HG03442 (cell line): ENCODE data around the gene ENO1.
"Not testable (repeated sequence)": the region's sequence is repeated elsewhere in the genome, so short reads cannot be mapped to it uniquely, and the experiment has no call there.

ENCODE experiments used
- ATAC-seq: cut with Tn5 transposase; IDR thresholded peaks from one replicate; pipeline ENCODE4 v1.9.1; 2021; ENCODE audit warnings: mild to moderate bottlenecking, moderate library complexity; ENCODE audit not compliant: unreplicated experiment

ENO1 gene

DNA sequence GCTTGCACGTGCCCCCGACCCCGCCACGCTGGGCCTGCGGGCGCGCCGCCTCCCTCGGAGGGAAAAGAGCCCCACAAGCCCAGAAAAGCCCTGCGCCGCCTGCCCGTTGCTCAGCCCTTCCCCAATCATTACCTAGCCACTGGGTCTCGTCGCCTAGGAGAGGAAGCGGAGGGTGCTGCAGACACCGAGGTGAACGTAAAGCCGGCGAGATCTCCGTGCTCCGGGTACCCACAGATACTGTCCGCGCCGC is at the start of gene ENO1:
Gene ENO1, minus strand, starts transcription at position 239 of the 250 bp plus-strand sequence. CDS start 3,778 bp downstream, outside the sequence.
- ATAC-seq: no peak

DNA sequence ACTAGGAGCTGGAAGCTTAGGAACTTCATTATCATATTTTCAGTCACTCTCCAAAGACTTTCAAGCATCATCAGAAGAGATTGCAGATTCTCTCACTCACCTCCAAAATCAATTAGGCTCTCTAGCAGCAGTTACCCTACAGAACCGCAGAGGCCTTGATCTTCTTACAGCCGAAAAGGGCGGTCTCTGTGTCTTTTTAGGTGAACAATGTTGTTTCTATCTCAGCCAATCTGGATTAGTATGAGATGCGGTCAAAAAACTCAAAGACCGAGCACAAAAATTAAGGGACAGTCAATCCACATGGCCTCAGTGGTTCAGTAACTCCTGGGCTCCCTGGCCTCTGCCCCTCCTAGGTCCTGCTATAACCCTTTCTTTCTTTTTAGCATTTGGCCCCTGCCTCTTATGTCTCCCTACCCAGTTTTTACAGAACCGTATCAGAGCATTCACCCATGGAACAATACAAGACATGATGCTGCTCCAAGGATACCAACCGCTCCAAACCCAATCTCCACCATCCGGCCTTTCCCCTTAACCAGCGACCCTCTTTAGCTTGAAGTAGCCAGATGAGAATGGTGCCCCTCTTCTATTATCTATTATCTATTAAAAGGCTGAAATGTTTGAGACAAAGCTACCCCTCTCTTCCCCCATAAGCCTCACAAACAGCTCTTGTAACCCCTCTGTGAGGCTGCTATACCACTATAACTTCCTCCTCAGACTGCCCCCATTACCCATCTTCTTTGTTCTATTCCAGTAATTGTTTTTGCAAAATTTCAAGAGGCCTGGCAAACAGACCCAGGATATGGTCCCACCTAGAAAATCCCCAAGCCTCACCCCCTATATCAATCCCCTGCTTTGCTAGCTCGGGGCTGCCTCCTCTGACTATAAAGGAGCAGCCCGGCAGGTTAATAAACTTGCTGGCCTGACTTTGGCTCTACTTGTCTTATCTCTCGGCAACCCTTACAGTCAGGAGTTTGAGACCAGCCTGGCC is 48.5 kb upstream of the ENO1 start:
- no peak for ATAC-seq

DNA sequence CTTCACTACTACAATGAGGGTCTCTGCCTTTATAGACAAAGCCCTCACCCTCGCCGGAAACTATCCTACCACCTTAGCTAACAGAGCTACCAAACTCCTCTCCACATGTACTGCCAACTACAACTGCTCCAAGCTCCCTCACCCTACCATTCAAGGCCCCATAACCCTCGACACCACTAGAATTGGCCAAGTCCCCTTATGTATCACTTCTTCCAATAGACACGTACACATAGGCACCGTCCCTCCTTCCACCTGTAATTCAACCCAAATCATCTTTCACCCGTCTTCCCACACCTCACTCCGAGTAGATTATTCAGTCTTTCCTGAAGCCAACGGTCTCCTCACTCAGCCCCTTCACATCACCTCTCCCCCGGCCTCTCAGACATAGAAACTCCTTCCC is 47.5 kb upstream of the ENO1 start:
- no peak for ATAC-seq

DNA sequence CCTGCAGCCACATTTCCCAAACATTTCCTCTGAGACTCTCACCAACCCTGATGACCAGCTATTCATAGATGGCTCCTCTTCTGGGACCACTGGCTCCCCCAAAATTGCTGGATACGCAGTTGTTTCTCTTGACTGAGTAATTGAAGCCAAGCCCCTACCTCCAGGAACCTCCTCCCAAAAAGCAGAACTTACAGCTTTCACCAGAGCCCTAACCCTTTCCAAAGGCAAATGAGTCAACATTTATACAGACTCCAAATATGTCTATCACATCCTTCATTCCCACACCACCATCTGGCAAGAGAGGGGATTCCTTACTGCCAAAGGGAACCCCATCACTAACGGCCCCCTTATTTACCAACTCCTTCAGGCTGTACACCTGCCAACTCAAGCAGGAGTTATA is 46.9 kb upstream of the ENO1 start:
- no peak for ATAC-seq

DNA sequence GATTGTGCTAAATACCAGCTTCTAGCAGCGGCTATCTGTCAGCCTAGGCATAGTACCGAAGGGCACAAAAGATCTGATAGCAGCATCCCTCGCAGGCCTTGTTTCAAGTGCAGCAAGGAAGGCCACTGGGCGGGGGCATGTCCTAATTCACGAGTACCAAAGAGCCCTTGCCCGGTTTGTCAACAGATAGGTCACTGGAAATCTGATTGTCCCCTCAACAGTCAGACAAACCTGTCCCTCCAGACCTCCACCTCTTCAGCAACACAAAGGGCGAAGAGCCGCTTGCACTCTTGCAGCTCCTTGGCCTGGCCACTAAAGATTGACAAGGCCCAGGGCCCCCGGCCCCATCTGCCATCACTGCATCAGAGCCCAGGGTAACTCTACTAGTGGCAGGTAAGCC is 44.5 kb upstream of the ENO1 start:
- no peak for ATAC-seq

DNA sequence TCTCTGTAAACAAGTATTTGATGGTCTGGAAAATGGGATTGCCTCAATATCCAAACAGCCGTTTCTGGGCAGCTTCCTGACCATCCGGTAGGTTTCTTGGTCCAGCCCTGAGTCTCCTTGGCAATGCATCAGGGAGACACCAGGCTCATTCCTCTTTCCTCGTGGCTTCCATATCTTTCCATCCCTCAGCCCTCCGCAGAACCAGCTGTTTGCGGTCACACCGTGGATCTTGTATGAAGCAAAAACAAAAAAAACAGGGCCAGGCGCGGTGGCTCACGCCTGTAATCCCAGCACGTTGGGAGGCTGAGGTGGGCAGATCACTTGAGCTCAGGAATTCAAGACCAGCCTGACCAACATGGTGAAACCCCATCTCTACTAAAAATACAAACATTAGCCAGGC is 39.0 kb upstream of the ENO1 start:
- ATAC-seq: not testable (repeated sequence)

DNA sequence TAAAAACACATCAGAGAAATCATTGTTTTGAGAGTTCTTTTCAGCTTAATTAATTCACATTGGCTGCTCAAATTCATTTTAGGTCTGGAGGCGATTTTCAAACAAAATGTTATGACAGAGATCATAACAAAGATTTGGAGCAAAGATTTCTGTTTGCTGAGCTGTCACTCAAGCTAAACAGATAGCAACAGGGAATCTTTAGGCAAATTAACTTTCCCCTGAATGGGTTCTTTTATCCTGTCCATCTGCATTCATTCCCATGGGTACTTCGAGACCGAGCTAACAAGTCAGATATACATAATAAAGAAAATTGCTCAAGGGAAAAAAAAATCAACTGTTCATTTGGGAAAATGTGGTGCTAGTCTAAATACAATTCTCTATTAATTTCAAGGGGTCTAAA is 37.0 kb upstream of the ENO1 start:
- no peak for ATAC-seq

DNA sequence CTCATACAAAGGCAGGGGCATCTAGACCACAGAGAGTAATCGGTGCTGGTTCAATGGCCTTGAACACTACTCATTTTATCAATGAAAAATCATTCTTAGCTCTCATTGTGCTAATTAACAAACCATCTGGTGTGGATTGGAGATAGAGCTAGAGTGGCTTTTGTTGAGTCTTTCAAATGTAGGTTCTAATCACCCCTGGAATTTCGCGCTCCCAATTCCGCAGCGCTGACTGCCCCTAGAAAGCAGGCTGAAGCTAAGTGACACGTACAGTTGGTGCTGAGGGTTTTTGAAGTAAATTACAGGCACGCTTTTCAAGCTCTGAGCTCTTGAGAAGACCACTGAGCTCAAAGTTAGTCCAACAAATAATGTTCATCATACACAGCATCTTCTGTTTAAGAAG is 36.0 kb upstream of the ENO1 start:
- no peak for ATAC-seq

DNA sequence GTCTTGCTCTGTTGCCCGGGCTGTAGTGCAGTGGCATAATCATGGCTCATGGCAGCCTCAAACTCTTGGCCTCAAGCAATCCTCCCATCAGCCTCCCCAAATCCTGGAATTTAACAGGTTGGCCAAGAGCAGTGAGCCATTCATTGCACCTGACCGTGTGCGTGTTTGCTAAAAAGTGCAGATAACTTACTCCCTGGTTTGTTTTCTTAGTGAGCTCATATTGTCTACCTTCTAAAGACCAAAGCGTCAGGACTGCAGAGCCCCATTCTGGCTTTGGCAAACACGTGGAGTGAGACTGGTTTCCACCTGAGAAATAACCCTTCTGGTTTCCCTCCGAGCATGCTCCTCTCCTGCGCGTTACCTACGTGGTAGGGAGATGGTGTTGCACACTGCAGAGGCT is 35.0 kb upstream of the ENO1 start:
- ATAC-seq: no peak

DNA sequence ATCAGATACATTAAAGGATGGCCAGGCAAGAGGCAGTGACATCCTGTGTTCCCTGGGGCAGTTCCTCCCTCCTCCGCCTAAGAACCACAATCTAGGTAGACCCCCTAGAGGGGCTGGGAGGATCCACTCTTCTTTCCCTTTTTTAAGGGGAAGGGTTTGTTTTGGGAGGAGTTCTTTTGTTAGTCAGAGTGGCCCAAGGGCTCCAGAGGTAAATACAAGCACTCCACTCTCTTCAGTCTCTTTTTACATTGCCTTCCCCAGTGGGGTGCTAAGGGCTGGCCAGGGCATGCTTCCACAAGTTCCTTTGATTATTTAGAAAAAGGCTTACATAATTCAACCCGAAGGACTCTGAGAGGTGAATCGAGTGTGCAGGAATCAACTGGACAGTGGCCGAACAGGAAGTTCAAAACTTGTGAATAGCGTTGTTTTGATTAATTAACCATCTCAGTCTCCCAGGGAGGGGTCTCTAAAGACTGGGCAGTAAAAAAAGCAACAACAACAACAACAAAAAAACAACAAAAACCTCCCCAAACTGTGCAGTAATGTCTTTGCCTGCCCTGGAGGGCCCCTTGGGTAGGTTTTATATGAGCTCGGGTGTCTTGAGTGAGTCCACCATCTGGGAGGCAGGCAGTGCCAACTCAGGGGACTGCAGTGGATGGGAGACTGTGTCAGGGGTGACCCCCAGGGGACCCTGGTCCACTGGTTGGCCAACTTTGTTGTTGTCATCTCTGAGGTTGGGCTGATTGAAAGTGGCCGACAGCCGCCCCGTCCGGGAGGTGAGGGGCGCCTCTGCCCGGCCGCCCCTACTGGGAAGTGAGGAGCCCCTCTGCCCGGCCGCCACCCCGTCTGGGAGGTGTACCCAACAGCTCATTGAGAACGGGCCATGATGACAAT is 33.2 kb upstream of the ENO1 start:
- ATAC-seq: no peak

DNA sequence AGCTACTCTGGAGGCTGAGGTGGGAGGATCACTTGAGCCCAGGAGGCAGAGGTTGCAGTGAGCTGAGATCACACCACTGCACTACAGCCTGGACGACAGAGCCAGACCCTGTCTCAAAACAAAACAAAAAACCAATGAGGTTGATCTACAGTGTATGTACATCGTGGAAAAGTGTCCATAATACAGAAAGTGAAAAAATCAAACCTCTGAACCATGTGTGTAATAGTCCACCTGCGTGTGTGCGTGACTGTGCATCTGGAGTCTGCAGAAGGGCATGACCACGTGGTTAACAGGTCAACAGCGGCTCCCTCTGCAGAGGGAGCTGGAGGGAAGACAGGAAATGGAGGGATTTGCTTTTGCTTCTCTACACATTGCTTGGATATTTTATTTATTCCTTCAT is 32.4 kb upstream of the ENO1 start:
- no peak for ATAC-seq

DNA sequence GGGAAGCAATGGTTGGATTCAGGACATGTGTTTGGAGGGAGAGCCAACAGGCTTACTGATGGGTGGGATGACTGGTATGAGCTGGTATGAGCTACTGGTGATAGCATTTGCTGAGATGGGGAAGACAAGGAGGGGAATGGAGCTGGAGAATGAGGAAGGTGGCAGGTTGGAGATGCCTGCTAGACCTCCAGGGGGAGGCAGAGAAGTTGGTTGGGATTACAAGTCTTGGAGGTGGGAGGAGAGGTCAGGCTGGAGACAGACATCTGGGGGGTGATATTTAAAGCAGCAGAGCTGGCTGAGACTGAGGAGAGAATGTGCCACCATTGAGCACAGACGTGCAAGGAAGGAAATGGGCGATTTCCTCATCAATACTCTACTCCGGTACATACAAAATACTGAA is 31.8 kb upstream of the ENO1 start:
- ATAC-seq: no peak

DNA sequence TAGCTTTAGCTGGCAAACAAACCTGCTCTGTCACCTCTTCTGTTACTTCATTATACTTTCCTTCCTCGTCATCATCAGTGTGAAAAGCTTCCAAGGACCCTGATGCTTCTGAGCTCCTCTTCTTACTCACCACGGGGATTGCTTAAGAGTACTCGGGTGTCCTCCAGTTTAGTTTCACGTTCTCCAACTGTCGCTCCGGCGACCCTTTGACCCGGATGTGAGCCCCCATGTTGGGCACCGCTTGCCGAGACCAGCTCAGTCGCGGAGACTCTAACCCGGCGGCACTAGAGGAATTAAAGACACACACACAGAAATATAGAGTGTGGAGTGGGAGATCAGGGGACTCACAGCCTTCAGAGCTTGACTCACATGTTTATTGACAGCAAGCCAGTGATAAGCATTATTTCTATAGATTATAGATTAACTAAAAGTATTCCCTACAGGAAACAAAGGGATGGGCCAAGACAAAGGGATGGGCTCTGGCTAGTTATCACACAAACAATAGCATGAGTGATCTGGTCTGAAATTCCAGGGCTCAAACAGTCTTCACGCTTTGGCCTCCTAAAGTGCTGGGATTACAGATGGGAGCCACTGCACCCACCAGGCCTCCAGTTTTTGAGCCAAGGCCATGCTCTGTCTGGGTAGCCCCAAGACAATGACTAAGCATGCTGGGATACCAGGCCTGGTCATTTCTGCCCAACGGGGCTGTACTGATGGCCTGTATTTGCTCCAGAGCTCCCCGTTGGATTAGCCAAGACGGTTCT is 30.1 kb upstream of the ENO1 start:
- no peak for ATAC-seq

DNA sequence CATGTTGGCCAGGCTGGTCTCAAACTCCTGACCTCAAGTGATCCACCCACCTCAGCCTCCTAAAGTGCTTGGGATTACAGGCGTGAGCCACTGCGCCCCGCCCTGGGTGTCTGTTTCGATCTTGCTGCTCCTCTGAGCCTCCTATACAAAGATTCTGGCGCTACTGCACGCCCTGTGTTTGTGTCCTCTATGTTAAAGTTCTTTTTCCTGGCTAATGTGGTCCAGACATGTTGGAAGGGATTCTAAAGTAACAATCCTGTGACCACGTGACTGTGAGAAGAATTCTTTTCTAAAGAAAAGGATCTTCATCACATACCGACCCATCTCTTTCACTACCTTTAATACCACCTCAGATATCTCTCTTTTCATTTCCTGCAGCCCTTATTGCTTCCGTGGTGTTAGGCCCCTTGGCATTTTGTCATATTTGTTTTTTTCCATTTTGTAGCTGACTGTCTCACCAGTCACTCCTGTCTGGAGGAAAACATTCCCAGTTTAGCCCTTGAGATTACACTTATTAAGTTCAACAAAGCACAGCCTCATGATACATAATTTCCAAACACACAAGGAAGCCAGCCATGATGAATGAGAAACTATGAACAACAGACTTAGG is 27.2 kb upstream of the ENO1 start:
- no peak for ATAC-seq

DNA sequence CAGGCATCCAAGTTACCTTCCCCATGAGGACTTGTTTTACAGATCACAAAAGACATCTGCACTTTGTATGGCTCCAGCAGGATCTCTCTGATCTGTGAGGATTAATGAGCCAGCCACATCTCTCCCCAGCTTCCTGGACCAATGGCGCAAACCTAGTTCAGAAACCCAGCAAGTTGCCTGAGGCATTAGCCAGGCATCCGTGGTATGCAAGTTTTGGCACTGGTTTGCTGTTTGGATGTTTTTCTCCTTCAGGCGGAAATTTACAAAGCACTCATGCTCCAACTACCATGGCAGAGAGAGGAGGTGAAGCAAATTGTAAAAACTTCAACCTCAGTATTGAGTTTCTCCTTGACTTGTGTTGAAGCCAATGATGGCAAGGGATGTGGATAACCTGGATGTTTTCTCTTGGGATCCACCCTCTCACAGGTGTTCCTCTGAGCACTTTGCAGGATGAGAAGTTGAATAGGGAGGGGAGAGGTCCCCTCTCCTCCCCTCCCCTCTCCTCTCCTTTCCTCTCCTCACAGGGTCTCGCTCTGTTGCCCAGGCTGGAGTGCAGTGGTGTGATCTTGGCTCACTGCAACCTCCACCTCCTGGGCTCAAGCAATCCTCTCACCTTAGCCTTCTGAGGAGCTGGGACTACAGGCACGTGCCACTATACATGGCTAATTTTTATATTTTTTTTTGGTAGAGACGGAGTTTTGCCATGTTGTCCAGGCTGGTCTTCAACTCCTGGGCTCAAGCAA is 25.6 kb upstream of the ENO1 start:
- ATAC-seq: no peak

DNA sequence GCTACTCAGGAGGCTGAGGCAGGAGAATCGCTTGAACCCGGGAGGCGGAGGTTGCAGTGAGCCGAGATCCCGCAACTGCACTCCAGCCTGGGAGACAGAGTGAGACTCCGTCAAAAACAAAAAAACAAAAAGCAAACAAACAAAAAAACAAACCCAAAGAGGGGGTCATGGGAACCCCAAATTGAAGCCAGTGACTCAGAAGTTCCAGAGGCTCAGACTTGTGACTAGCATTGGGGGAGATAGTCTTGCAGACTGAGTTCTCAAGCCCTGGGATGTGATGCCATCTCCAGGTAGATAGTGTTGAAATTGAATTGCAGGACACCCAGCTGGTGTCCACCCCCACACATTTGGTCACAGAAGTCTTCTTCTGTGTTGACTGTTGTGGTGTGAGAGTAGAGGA is 24.9 kb upstream of the ENO1 start:
- no peak for ATAC-seq

DNA sequence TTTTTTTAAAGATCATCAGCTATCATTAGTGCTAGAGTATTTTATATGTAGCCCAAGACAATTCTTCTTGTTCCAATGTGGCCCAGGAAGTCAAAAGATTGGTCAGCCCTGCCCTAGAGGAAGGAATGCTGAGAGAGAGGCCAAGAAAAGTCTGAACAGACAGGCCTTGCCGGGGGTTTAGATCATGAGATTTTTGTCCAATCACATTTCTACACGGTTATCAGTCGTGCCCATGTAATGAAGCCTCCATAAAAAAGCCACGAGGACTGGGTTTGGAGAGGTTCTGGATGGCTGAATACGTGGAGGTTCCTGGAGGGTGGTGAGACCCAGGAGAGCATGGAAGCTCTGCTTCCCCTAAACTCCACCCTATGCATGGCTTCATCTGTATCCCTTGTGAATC is 24.3 kb upstream of the ENO1 start:
- no peak for ATAC-seq

DNA sequence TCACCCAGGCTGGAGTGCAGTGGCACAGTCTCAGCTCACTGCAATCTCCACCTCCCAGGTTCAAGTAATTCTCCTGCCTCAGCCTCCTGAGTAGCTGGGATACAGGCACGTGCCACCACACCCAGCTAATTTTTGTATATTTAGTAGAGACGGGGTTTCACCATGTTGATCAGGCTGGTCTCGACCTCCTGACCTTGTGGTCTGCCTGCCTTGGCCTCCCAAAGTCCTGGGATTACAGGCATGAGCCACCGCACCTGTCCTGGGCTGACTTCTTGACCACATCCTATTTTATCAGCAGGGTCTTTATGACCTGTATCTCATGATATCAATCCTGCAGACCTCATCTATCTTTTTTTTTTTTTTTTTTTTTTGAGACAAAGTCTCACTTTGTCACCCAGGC is 22.2 kb upstream of the ENO1 start:
- not testable (repeated sequence) for ATAC-seq

DNA sequence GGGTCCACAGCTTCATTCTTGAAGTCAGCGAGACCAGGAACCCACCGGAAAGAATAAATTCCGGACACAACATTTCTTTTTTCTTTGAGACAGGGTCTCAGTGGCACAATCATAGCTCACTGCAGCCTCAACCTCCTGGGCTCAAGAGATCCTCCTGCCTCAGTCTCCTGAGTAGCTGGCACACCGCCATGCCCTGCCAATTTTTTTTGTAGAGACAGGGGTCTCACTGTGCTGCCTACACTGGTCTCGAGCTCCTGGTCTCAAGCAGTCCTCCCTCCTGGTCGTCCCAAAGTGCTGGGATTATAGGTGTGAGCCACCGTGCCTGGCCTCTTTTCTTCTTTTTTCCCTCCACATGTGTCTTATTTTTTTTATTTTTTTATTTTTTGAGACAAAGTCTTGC is 20.6 kb upstream of the ENO1 start:
- ATAC-seq: no peak

DNA sequence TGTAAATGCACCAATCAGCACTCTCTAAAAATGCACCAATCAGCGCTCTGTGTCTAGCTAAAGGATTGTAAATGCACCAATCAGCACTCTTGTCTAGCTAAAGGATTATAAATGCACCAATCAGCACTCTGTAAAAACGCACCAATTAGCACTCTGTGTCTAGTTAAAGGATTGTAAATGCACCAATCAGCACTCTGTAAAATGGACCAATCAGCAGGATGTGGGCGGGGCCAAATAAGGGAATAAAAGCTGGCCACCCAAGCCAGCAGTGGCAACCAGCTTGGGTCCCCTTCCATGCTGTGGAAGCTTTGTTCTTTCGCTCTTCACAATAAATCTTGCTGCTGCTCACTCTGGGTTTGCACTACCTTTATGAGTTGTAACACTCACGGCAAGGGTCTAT is 19.9 kb upstream of the ENO1 start:
- not testable (repeated sequence) for ATAC-seq
